Measurements from ENCODE around the gene CIITA.
"Not testable (repeated sequence)": the region's sequence is repeated elsewhere in the genome, so short reads cannot be mapped to it uniquely, and the experiment has no call there.

Gene CIITA

GRCh38 chr16:10940501-10941079 is 63.6 kb downstream of the CIITA start:
- Histone ChIP-seq H3K36me3 (ENCODE audit: control insufficient read depth in 2 of 2, insufficient read depth in 2 of 2, low read length in 2 of 2) (no peaks in the 10 kb centered on the region), H3K4me3 (ENCODE audit: low read length in 2 of 2) (peak overlapping the region; percentile 71 to 83), H3K27ac (ENCODE audit: low read depth in 2 of 2, low read length in 2 of 2) (peak overlapping the region in 1 of 2 donors; percentile 10), H3K27me3 (ENCODE audit: control insufficient read depth in 2 of 2, insufficient read depth in 2 of 2, low read length in 2 of 2) (no peaks in the 10 kb centered on the region), H3K9ac (ENCODE audit: low read depth in 1 of 2, low read length in 2 of 2) (peak overlapping the region; percentile 66 to 69), H3K9me3 (ENCODE audit: control insufficient read depth in 2 of 2, low read length in 2 of 2) (no peaks in the 10 kb centered on the region), H3K4me1 (ENCODE audit: control insufficient read depth in 2 of 2, insufficient read depth in 2 of 2, low read length in 2 of 2) (peaks cover 63% of the 10 kb centered on the region in 2 donors)

DNA sequence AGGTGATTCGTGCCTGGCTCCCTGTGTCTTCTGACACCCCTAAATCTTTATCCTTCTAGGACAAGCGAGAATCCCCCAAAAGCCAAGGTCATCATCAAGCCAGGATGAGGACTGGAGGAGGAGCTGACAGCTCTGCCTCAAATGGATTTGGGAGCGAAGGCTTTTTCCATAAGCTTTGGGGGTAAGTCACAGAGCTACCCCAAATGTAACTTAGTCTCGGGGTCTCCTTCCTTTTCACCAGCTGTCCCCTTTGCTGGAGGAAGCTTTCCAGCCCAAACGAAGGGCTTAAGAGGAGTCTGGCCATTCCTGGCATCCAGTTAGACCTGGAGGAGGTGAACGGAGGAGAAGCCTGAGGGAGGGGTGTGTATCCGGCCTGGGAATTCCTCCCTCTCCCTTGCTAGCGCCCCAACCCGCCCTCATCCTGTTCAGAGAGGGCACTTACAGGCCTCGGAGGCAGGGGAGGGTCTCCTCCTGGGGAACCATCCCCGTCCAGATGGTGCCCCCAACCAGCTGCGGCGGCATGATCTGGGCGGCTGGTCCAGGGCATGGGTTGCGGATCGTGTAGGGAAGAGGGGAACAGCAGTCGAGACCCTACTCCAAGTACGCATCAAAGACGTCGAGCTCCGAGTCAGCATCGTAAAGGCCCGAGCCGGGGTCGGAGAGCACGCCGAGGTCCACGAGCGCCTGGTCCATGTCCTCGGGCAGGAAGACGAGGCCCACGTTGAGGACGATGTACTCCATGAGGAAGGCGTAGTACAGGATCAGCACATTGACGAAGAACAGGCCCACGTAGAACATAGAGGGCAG is 64.3 kb downstream of the CIITA start:
- Histone ChIP-seq H3K36me3 (ENCODE audit: control insufficient read depth in 2 of 2, insufficient read depth in 2 of 2, low read length in 2 of 2) (no peaks in the 10 kb centered on the region), H3K27ac (ENCODE audit: low read depth in 2 of 2, low read length in 2 of 2) (no peak overlapping the region), H3K9me3 (ENCODE audit: control insufficient read depth in 2 of 2, low read length in 2 of 2) (no peaks in the 10 kb centered on the region), H3K4me1 (ENCODE audit: control insufficient read depth in 2 of 2, insufficient read depth in 2 of 2, low read length in 2 of 2) (peaks cover 61 to 64% of the 10 kb centered on the region in 2 donors), H3K9ac (ENCODE audit: low read depth in 1 of 2, low read length in 2 of 2) (peak overlapping the region; percentile 66 to 69), H3K27me3 (ENCODE audit: control insufficient read depth in 2 of 2, insufficient read depth in 2 of 2, low read length in 2 of 2) (no peaks in the 10 kb centered on the region), H3K4me3 (ENCODE audit: low read length in 2 of 2) (peak overlapping the region; percentile 71 to 83)

DNA sequence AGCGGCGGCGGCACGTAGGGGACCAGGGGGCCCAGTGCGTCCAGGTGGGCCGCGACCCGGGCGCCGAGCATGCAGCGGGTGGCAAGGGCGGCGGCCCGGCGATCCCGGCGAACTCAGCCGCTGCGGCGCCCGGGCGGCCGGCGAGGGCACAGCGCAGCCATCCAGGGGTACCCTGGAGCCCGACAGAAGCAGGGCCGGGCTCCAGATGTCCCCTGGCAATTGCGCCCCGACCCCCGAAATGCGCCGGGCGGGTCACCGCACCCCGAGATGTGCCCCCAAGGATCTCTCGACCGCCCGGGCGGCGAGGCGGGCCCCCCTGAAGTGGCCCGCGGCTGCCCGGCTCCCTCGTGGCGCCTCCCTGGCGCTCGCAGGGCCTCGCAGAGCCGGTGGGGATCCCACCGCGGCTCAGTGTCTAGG is 64.9 kb downstream of the CIITA start:
- H3K9ac ChIP-seq (ENCODE audit: low read depth in 1 of 2, low read length in 2 of 2), result peak overlapping the region in 1 of 2 donors; percentile 69

DNA sequence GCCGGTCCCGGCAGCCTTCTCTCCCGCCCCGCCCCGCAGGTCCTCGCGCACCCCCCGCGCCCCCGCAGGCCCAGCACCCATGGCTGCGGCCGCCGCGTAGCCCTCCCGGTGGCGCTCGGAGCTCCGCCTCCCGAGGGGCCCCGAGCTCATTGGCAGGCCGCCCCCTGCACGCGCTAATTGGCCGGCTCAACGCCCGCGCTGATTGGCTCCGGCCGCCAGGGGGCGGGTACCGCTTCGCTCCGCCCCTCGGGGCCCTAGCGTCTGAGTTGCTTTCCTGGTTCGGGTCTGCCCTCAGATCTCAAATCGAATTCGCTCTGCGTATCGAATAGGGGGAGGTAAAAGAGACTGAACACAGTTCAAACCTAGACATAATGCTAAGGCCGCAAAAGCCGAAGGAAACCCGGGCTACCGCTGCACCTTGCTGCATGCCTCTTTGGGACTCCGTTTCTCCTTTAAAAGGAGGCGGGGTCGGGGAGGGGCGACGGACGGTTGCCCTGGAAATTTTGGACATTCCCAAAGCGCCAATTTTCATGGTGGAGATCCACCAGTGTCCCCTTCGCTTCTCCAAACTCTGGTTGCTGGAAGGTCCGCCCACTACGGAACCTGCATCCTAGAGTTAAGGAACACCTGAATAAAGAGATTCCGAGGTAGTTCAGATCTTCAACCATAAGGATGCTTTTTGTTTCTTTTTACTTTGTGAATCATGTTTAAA is 65.5 kb downstream of the CIITA start, which contains the start of gene DEXI:
Gene DEXI, minus strand, starts transcription at position 117 of the 712 bp plus-strand sequence. CDS start 463 bp downstream, outside the sequence.
- no peaks in the 10 kb centered on the region for H3K36me3 ChIP-seq (ENCODE audit: control insufficient read depth in 2 of 2, insufficient read depth in 2 of 2, low read length in 2 of 2)
- H3K27me3 ChIP-seq (ENCODE audit: control insufficient read depth in 2 of 2, insufficient read depth in 2 of 2, low read length in 2 of 2), result no peaks in the 10 kb centered on the region
- H3K4me1 ChIP-seq (ENCODE audit: control insufficient read depth in 2 of 2, insufficient read depth in 2 of 2, low read length in 2 of 2), result peaks cover 54% of the 10 kb centered on the region in 2 donors
- no peaks in the 10 kb centered on the region for H3K9me3 ChIP-seq (ENCODE audit: control insufficient read depth in 2 of 2, low read length in 2 of 2)
- peak within 1 kb of the TSS; percentile 71 to 83 for H3K4me3 ChIP-seq (ENCODE audit: low read length in 2 of 2)
- H3K9ac ChIP-seq (ENCODE audit: low read depth in 1 of 2, low read length in 2 of 2), result peak within 1 kb of the TSS; percentile 66 to 69
- peak within 1 kb of the TSS; percentile 30 to 60 for H3K27ac ChIP-seq (ENCODE audit: low read depth in 2 of 2, low read length in 2 of 2)

More for the DNA sequence above, 64.9 kb downstream of the CIITA start:
- Histone ChIP-seq H3K4me3 (ENCODE audit: low read length in 2 of 2) (peak overlapping the region; percentile 71 to 83), H3K4me1 (ENCODE audit: control insufficient read depth in 2 of 2, insufficient read depth in 2 of 2, low read length in 2 of 2) (peaks cover 59% of the 10 kb centered on the region in 2 donors)
- H3K9me3 ChIP-seq (ENCODE audit: control insufficient read depth in 2 of 2, low read length in 2 of 2); H3K27ac ChIP-seq (ENCODE audit: low read depth in 2 of 2, low read length in 2 of 2); H3K36me3 ChIP-seq (ENCODE audit: control insufficient read depth in 2 of 2, insufficient read depth in 2 of 2, low read length in 2 of 2); H3K27me3 ChIP-seq (ENCODE audit: control insufficient read depth in 2 of 2, insufficient read depth in 2 of 2, low read length in 2 of 2): not testable (repeated sequence)

DNA sequence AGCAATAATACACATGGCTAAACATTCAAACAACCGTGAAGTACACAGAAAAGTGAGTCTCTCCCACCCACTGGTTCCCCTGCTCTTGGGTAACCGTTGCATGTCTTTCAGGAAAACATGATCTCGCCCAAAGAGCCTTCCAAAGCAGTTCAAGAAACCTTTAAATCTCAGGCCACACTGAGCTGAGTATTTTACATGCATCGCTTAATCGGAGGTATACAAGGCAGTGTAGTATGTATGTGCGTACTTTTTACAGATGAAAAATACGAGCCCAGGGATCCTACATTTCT is 66.0 kb downstream of the CIITA start:
- Histone ChIP-seq H3K9ac (ENCODE audit: low read depth in 1 of 2, low read length in 2 of 2) (no peak overlapping the region), H3K4me3 (ENCODE audit: low read length in 2 of 2) (peak overlapping the region; percentile 71 to 80), H3K36me3 (ENCODE audit: control insufficient read depth in 2 of 2, insufficient read depth in 2 of 2, low read length in 2 of 2) (no peaks in the 10 kb centered on the region), H3K9me3 (ENCODE audit: control insufficient read depth in 2 of 2, low read length in 2 of 2) (no peaks in the 10 kb centered on the region), H3K27ac (ENCODE audit: low read depth in 2 of 2, low read length in 2 of 2) (no peak overlapping the region), H3K27me3 (ENCODE audit: control insufficient read depth in 2 of 2, insufficient read depth in 2 of 2, low read length in 2 of 2) (no peaks in the 10 kb centered on the region), H3K4me1 (ENCODE audit: control insufficient read depth in 2 of 2, insufficient read depth in 2 of 2, low read length in 2 of 2) (peaks cover 49% of the 10 kb centered on the region in 2 donors)

DNA sequence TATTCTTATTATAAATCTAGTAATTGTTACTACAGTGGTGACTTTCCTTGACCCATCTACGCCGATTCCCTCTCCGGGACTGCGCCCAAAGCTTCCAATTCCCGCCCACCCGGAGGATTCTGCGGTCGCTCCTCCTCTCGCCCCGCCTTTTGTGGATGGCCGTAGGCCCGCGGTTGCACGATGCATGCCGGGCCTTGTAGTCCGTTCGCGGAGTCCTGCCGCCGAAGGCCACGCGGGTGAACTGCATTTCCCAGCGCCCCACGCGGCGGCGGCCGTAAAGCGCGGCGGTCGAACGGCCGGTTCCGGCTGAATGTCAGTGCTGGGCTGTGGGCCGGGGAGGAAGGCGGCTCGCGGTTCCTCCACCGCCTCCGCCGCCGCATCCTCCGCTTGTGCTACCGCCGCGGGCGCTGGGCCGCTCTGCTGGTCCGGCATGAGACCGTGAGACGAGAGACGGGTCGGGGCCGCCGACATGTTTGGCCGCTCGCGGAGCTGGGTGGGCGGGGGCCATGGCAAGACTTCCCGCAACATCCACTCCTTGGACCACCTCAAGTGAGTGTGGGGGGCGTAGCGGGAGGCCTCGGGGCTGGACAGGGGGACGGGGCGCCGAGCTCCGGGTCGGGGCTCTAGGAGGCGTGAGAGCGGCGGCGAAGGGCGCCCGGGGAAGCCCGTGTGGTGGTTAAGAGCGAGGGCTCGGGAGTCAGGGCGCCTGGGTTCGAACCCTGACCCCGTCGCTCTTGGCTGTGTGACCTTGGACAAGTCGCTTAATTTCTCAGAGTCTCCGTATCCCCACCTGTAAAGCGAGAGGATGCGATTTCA is 67.5 kb downstream of the CIITA start, which contains the start of gene CLEC16A:
Gene CLEC16A, plus strand, starts transcription at position 316 of the 816 bp plus-strand sequence. Its CDS starts 154 bp downstream, at position 470.
- peak within 1 kb of the TSS; percentile 76 to 84 for H3K9ac ChIP-seq (ENCODE audit: low read depth in 1 of 2, low read length in 2 of 2)
- no peaks in the 10 kb centered on the region for H3K27me3 ChIP-seq (ENCODE audit: control insufficient read depth in 2 of 2, insufficient read depth in 2 of 2, low read length in 2 of 2)
- peak within 1 kb of the TSS; percentile 67 to 74 for H3K27ac ChIP-seq (ENCODE audit: low read depth in 2 of 2, low read length in 2 of 2)
- no peaks in the 10 kb centered on the region for H3K36me3 ChIP-seq (ENCODE audit: control insufficient read depth in 2 of 2, insufficient read depth in 2 of 2, low read length in 2 of 2)
- H3K9me3 ChIP-seq (ENCODE audit: control insufficient read depth in 2 of 2, low read length in 2 of 2), result no peaks in the 10 kb centered on the region
- peaks cover 34 to 39% of the 10 kb centered on the region in 2 donors for H3K4me1 ChIP-seq (ENCODE audit: control insufficient read depth in 2 of 2, insufficient read depth in 2 of 2, low read length in 2 of 2)
- H3K4me3 ChIP-seq (ENCODE audit: low read length in 2 of 2), result peak within 1 kb of the TSS; percentile 86 to 88

GRCh38 chr16:10945065-10945787 is 68.2 kb downstream of the CIITA start:
- no peaks in the 10 kb centered on the region for H3K9me3 ChIP-seq (ENCODE audit: control insufficient read depth in 2 of 2, low read length in 2 of 2)
- no peaks in the 10 kb centered on the region for H3K36me3 ChIP-seq (ENCODE audit: control insufficient read depth in 2 of 2, insufficient read depth in 2 of 2, low read length in 2 of 2)
- H3K9ac ChIP-seq (ENCODE audit: low read depth in 1 of 2, low read length in 2 of 2), result peak overlapping the region; percentile 76 to 84
- H3K4me3 ChIP-seq (ENCODE audit: low read length in 2 of 2), result peak overlapping the region; percentile 86 to 88
- peak overlapping the region in 1 of 2 donors; percentile 74 for H3K27ac ChIP-seq (ENCODE audit: low read depth in 2 of 2, low read length in 2 of 2)
- H3K27me3 ChIP-seq (ENCODE audit: control insufficient read depth in 2 of 2, insufficient read depth in 2 of 2, low read length in 2 of 2), result no peaks in the 10 kb centered on the region
- peaks cover 27 to 31% of the 10 kb centered on the region in 2 donors for H3K4me1 ChIP-seq (ENCODE audit: control insufficient read depth in 2 of 2, insufficient read depth in 2 of 2, low read length in 2 of 2)

- Histone ChIP-seq H3K36me3 (ENCODE audit: control insufficient read depth in 2 of 2, insufficient read depth in 2 of 2, low read length in 2 of 2) (no peaks in the 10 kb centered on the region), H3K4me3 (ENCODE audit: low read length in 2 of 2) (no peak overlapping the region), H3K9ac (ENCODE audit: low read depth in 1 of 2, low read length in 2 of 2) (no peak overlapping the region), H3K4me1 (ENCODE audit: control insufficient read depth in 2 of 2, insufficient read depth in 2 of 2, low read length in 2 of 2) (peaks cover 16 to 21% of the 10 kb centered on the region in 2 donors), H3K9me3 (ENCODE audit: control insufficient read depth in 2 of 2, low read length in 2 of 2) (no peaks in the 10 kb centered on the region), H3K27ac (ENCODE audit: low read depth in 2 of 2, low read length in 2 of 2) (no peak overlapping the region), H3K27me3 (ENCODE audit: control insufficient read depth in 2 of 2, insufficient read depth in 2 of 2, low read length in 2 of 2) (no peaks in the 10 kb centered on the region)
Measured at GRCh38 chr16:10946308-10946707, 69.3 kb downstream of the CIITA start.

- no peaks in the 10 kb centered on the region for H3K36me3 ChIP-seq (ENCODE audit: control insufficient read depth in 2 of 2, insufficient read depth in 2 of 2, low read length in 2 of 2)
- no peak overlapping the region for H3K9ac ChIP-seq (ENCODE audit: low read depth in 1 of 2, low read length in 2 of 2)
- H3K4me3 ChIP-seq (ENCODE audit: low read length in 2 of 2), result no peak overlapping the region
- peaks cover 12 to 20% of the 10 kb centered on the region in 2 donors for H3K4me1 ChIP-seq (ENCODE audit: control insufficient read depth in 2 of 2, insufficient read depth in 2 of 2, low read length in 2 of 2)
- no peaks in the 10 kb centered on the region for H3K9me3 ChIP-seq (ENCODE audit: control insufficient read depth in 2 of 2, low read length in 2 of 2)
- H3K27me3 ChIP-seq (ENCODE audit: control insufficient read depth in 2 of 2, insufficient read depth in 2 of 2, low read length in 2 of 2), result no peaks in the 10 kb centered on the region
- H3K27ac ChIP-seq (ENCODE audit: low read depth in 2 of 2, low read length in 2 of 2), result no peak overlapping the region
Measured at GRCh38 chr16:10947211-10947787, 70.3 kb downstream of the CIITA start.

Measured in mucosa of rectum (tissue), 2 donors.